Measurements from ENCODE around the gene STIM1.

STIM1 gene

DNA sequence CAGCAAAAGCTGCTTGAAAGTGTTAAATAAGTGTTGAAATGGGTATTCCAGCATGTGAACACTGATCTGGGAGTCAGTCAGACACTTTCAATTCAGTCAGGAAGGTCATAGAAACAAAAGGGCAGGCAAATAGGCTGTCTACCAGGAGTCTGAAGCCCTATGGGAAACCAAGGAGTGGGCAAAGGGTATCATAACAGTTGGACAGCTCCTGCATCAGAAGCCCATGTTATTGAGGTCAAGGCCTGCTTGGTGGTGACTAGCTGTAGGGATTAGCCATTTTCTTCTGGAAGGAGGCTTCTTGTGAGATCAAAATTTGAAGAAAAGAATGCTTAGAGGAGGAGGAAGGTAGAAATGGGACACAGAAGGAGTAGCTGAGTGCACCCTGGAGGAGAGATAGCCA, 97.3 kb downstream of the STIM1 start:
- no peak for DNase-seq (ENCODE audit: low read depth)

DNA sequence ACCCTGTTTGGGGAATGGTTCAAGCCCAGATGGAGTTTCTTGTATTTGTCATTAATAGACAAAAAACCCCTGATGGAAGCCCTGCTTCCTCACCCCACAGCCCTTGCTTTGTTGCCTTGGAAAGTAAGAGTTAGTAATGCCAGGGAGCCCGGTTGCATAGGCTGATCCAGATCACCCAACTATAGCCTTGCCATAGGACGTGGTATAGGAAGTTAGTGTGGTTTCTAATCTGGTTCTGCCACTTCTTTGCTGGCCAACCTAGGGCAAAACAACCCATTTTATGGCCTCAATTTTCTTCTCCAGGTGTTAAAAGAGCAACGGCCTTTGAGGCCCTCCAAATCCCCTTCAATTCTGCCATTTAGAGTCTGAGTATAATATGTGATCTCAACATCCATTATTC, 97.9 kb downstream of the STIM1 start:
- no peak for DNase-seq (ENCODE audit: low read depth)

DNA sequence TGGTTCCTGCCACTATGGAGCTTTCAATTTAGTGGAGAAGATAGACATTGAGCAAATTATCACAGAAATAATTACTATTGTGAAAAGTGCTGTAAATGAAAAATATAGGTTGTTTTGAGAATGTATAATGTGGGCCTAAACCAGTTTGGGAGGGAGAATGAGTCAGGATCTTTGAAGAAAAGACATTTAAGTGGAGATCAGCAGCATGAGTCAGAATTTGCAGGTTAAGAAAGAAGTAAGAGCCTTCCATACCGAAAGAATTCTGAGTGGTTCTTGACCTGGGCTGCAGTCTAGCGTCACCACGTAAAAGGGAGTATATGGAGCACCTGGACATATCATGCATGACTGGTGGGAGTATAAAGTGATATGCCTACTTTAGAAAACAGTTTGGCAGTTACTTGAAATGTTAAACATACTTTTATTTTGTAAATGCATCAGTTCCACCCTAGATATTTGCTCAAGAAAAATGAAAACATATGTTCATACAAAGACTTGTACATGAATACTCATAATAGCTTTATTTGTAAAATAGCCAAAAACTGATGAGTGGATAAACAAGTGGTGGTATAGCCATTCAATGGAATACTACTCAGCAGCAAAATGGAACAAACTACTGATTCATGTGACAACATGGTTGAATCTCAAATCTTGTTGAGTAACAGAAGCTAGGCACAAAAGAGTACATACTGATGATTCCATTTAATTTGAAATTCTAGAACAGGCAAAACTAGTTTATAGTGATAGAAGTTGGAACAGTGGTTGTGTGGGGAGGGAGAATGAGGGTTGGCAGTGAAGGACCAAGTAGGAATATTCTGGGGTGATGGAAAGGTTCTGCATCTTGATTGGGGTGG, 99.2 kb downstream of the STIM1 start:
- DNase-seq (ENCODE audit: low read depth), result no peak

DNA sequence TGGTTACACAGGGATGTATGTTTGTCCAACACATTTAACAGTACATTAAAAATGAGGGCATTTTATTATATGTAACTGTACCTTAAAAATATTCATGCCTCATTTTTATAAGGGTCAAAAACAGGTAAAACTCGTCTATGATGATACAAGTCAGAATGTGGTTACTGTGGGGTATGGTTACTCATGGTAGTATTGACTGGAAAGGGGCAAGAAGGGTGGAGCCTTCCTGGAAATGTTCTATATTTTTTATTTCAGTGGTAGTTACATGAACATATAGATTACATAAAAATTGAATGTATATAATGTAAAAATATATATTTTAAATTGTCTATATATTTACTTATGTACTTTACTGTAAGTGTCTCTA, 99.8 kb downstream of the STIM1 start:
- DNase-seq (ENCODE audit: low read depth), result no peak

DNA sequence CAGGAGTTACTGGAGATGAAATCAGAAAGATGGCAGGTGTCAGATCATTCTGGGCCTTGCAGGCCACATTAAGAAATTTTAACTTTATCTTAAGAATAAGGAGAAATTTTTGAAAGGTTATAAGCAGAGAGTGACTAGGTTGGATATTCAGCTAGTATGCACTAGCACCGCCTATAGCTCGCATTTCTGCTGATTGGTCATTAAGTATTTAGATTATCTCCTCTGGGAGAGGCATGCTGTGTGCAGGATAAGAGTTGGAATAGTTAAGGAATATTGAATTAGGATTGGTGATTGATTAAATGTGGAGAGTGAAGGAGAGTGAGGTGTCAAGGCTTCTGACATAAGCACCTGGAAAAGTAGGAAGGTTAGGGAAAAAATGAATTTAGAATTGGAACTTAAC, 100.6 kb downstream of the STIM1 start:
- DNase-seq (ENCODE audit: low read depth), result no peak

DNA sequence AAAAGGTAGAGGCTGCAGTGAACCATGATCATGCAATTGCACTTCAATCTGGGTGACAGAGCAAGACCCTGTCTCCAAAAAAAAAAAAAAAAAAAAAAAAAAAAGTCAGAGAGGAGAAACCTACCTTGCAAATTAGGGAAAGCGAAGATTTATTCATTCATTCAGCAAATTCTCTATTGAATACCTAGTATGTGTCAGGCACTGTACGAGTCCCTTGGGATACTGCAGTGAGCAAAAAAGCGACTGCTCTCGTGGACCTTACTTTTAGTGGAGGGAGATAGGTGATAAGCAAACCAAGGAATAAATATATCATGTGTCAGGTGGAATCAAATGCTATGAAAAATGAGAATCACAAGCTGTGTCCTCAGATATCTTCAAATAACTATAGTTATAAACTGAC, 101.3 kb downstream of the STIM1 start:
- no peak for DNase-seq (ENCODE audit: low read depth)

DNA sequence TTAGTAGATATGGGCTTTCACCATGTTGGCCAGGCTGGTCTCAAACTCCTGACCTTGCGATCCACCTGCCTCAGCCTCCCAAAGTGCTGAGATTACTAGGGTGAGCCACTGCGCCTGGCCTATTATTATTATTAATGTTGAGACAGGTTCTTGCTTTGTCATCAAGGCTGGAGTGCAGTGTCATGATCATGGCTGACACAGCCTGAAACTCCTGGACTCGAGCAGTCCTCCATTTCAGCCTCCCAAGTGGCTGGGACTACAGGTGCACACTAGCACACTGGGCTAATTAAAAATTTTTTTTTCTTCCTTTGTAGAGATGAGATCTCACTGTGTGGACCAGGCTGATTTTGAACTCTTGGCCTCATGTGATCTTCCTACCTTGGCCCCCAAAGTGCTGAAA, 102.0 kb downstream of the STIM1 start:
- DNase-seq (ENCODE audit: low read depth), result no peak

DNA sequence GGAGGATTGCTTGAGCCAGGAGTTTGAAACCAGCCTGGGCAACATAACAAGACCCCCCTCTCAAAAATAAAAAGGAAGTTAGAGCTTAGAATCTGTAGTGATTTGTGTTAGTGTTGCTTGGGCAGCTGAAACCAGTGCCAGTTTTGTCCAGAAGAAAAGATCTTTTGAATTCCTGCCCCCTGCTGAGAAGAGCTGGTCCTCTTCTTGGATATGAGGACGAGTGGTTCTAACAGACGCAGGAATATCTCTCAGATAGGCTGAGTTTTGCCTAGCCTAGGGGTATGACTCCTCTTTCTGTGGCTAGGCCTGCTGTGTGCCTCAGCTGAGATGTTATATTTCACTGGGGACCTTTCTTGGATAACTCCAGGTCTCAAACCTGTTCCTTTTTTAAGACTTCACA, 102.8 kb downstream of the STIM1 start:
- no peak for DNase-seq (ENCODE audit: low read depth)

DNA sequence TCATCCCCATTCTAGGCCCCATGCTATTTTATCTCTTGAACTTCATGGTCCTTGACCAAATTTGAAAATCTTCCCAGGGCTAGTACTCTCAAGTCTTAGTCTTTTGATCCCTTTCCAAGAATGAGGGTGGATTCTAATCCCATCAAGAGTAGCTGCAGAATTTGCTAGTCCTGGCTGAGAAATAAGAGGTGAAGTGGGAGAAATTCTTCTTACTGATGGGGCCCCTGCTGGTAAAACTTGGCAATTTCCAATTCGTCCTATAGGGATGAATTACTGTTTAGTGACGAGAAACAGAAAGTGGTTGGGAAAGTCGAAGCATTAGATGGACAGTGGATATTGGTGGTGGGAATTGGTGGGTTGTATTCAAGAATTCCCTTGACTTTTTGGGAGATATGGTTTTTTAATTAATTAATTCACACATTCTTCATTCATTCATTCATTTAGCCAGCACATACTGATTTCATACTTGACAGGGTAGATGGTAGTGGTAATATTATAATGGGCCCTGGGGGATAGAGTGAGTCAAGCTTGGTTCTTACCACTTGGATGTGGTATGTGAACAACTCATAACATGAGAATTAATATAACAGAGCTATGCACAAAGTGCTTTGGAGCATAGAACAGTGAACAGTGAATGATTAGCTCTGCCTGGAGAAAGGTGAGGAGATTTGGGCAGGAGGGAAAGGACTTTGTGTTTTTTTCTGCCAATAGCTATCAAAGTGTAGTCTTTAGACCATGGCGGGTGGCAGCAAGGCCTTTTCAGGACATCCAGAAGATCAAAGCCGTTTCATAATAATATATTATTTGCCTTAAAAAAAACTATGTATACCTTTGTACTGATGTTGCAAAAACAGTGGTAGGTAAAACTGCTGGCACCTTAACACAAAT, 103.8 kb downstream of the STIM1 start:
- DNase-seq (ENCODE audit: low read depth), result no peak

DNA sequence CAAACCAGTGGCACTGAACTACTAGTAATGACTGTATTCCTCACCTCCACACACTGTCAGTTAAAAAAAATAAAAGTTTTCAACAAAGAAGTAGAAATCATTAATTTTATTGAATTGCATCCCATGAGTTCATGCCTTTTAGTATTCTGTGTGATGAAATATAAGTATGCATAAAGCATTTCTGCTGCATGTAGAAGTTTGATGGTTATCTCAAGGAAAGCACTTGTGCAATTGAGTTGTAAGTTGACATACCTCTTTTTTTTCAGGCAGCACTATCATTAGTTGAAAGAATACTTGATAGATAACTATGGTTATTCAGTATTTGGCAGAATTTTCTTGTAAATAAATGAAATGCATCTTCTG, 104.4 kb downstream of the STIM1 start:
- no peak for DNase-seq (ENCODE audit: low read depth)

DNA sequence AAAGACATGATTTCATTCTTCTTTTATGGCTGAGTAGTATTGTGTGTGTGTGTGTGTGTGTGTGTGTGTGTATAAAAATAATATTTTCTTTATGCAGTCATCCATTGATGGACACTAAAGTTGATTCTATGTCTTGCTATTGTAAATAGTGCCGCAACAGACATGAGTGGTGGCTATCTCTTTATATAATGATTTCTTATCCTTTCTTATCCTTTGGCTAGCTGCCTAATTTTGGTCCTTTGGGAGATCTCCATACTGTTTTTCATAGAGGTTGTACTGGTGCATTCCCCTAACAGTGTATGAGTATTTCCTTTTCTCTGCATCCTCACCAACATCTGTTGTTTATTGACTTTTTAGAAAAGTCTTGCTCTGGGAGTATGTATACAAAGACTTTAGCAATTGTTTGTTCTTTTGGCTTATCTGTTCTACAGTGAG, 107.0 kb downstream of the STIM1 start:
- DNase-seq (ENCODE audit: low read depth), result no peak

DNA sequence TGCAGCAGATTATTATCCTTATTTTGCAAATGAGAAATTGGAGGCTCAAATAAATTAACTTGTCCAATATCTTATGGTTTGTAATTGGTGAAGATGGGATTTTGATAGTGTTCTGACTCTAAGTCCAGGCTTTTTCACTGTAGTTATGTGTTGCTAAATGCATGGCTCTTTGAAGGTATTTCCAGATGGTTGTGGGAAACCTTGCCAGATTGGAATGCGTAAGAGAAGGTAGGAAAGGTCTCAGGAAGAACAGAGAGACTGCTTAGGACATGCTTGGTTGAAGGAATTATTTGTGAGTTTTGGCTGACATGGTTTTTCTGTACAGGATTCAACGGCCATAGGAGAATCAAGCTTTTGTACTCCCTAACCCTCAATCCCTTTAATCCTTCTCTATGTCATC, 108.6 kb downstream of the STIM1 start:
- DNase-seq (ENCODE audit: low read depth), result no peak

DNA sequence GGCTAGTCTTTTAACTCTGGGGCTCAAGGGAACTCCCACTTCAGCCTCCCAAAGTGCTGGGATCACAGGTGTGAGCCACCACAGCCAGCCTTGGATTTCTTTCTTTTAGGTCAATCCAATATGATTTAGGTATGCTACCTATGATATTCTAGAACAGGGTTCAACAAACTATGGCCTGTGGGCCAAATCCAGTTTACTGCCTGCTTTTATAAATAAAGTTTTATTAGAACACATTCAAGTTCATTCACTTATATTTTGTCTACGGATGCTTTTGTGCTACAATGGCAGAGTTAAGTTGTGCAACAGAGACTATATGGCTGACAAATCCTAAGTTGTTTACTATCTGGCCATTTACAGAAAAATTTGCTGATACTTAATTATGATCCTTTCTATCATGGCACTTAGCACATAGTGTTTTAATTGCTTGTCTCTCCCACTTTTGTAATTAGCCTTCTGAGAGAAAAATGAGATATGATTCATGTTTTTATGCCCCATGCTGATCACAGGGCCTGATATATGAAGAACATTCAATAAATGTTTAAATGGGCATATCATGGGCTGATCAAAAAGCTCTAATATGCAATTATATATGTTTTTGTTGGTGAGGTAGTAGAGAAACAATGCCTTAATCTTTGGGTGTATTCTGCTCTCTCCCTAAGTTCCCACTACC, 109.6 kb downstream of the STIM1 start:
- DNase-seq (ENCODE audit: low read depth), result no peak

DNA sequence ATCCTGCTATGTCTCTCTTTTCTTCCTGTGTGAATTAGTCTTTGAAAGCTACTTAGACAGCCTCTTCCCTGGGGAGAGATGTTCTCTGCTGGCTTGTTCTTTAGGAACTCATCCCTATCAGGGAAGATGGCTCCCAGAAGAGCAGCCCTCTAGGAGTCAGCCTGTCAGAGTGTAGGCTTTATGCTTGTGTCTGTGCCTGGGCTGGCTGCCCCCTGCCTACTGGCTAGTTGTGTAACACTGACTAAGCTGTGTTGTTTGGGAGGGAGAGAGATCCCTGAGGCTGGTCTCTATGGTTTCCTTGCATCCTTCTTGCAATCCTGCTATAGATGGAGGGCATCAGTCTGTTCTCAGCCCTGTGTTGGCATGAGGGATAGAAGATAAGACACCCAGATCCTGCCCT, 112.2 kb downstream of the STIM1 start:
- no peak for DNase-seq (ENCODE audit: low read depth)

DNA sequence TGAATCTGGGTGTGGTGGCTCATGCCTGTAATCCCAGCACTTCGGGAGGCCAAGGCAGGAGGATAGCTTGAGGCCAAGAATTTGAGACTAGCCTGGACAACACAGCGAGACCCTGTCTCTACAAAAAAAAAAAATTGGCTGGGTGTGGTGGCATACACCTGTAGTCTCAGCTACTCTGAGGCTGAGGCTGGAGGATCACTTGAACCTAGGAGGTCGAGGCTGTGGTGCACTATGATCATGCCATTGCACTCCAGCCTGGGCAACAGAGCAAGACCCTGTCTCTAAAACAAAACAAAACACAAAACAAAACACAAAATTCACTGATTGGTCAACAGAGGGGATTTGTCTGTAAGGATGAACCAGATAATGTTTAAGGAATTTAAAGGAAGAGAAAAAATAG, 113.7 kb downstream of the STIM1 start:
- DNase-seq (ENCODE audit: low read depth), result no peak

DNA sequence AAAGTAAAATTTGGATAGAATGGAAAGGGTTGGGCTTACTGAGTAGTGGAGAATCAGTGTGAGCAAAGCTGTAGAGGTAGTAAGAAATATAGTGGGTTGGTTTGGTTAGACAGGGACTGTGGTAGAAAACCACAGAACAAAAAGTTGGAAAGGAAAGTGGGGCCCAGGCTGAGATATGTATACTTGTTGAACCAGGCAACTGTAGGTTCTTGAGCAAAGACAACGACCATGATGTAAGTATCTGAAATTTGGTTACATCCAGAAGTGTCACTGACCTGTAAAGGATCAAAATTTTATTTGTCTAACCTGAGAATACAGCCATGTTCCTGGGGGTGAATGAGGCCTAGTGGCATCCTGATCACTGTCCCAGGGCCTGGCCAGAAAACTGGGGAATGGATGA, 114.1 kb downstream of the STIM1 start:
- DNase-seq (ENCODE audit: low read depth), result no peak

DNA sequence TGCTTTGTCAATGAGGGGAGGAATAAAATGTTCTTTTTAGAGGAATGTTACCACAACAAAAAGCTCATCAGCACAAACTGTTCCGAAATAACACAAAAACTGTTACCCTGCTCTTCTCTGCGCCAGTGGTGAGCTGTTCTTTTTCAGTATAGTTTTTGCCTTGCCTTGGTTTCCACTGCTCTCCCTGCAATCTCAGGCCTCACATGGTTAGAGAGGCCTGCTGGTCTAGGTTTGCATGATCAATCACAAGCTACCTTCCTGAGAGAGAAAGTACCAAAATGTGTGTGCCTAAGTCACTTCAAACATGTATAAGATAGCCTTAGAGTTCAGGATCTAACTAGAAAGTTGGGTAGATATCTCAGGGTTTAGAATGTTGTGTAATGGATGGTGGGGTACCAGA, 114.6 kb downstream of the STIM1 start:
- DNase-seq (ENCODE audit: low read depth), result no peak

DNA sequence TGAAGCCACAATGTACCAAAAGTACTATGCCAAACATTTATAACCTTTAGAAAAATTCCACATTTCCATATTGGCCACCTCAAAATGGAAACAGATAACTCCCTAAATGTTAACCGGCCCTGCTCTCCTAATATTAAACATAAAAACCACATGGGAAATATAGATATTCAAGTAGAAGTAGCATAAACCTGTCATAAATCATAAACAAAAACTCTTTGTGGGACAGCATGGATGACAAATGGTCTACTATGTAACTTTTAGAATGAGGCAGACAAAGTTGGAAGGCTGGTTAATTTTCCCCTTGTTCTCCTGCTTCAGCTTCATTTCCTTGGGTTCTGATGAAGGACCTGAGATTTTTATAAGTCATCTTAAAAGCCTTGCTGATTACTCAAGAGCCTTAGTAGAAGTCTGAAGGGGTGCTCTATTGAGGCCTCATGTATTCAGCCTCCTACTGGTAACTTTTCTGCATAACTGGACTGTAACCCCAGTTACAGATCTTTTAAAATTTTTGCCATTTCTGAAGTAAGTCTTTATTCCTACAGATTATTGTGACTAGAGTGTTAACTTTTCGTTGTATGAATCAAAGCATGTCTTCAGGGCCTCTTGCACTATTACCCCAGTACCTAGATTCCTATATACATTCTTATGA, 116.4 kb downstream of the STIM1 start:
- DNase-seq (ENCODE audit: low read depth), result no peak

DNA sequence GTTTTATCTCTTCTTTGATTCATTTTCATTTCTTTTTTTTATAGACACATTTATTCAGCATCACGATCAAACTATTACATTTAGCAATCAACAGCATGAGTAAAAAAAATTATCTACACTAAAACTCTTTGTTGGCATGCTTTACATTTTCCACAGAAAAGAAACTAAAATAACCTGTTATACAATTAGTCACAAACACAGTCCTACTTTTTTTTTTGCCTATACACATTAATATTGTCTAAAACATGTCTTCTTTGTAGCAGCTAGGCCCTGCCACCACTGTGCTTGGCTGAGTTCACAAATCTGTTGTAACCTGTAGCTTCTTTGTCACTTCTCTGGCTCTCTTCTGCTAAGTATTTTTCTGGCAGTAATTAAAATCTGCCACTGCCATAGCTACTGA, 117.0 kb downstream of the STIM1 start:
- no peak for DNase-seq (ENCODE audit: low read depth)

DNA sequence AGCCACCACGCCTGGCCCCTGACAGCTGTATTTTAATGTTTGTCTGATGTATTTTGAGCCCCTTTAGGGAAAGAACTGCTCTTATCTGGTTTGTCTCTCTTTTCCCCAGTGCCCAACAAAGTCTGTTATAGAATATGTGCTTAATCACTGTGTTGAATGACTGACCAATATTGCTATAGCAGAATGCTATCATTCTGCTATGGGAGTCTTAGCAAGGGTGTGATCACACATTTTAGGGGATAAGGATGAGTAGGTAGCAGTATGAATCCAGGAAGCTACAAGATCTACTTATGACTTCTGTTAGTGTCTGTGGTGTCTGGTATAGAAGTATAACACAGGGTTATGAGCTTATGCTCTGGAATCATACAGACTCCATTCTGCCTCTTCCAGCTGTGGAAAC, 121.6 kb downstream of the STIM1 start:
- no peak for DNase-seq (ENCODE audit: low read depth)

DNA sequence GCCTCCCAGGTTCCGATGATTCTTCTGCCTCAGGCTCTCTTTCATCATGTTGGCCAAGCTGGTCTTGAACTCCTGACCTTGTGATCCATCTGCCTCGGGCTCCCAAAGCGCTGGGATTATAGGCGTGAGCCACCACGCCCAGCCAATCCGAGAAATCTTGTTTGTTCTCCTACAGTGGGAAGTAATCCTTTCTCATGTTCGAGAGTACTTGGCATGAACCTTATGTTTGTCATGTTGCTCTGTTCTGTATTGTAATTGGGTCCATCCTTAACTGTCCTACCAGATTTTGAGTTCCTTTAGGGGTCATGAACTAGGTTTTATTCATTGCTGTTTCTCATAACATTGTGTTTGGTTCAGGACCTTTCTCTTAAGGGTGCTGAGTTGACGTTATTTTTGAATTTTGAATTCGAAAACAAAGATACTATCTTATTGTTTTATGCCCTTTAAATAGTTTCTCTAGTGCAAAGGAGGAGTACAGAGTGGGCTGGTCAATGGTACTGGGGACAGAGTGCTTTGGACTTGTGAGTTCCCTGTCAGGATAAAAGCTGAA, 125.7 kb downstream of the STIM1 start:
- no peak for DNase-seq (ENCODE audit: low read depth)

DNA sequence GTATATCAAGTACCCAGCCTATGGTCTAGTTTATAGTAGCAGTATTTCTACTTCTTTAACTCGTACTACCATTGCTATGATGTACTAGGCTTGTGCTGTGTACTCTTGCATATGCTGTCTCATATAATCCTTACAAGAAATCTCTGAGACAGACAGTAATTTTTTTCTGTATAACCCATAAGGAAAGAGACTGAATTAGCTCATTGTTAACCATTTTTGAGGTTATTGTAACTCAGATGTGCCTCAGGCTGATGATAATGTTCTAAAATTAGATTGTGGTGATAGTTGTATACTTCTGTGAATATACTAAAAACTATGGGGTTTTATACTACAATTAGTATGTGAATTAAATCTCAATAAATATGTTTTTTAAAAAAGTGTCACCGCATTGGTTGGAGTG, 127.0 kb downstream of the STIM1 start:
- DNase-seq (ENCODE audit: low read depth), result no peak

All from stimulated activated CD4-positive, alpha-beta T cell treated with anti-CD3 and anti-CD28 coated beads, Interleukin-2, amount 100 ng/mL, for 4 hours (primary cell).